OCI-LY1 (cell line): Measurements from ENCODE around the gene TUBGCP6.

Experiments used
- H2AFZ ChIP-seq: fragments of 200-600 bp; sonication (generic), shearing (Covaris generic); 2 replicates; pipeline ENCODE4 v1.6.0; 2014; ENCODE audit warnings: antibody characterized with exemption, mild to moderate bottlenecking, low read length
- H3F3A ChIP-seq: fragments of 200-600 bp; sonication (generic), shearing (Covaris generic); 2 replicates; pipeline ENCODE4 v1.6.0; 2014; ENCODE audit warnings: mild to moderate bottlenecking, antibody characterized with exemption, low read length, moderate library complexity; ENCODE audit not compliant: insufficient read depth
- H3K27ac ChIP-seq: fragments of 200-600 bp; sonication (generic); 2 replicates; pipeline ENCODE4 v1.5.1; 2014; ENCODE audit warnings: low read length, mixed run types, mild to moderate bottlenecking, low read depth; ENCODE audit not compliant: poor library complexity, severe bottlenecking
- H3K27me3 ChIP-seq: fragments of 200-600 bp; sonication (generic); 2 replicates; pipeline ENCODE4 v1.6.0; 2014; ENCODE audit warnings: antibody characterized with exemption, mild to moderate bottlenecking, low read length, moderate library complexity; ENCODE audit not compliant: insufficient read depth
- H3K36me3 ChIP-seq: fragments of 200-600 bp; sonication (generic); 2 replicates; pipeline ENCODE4 v1.6.1; 2014; ENCODE audit warnings: mild to moderate bottlenecking, antibody characterized with exemption, low read length, moderate library complexity, mixed read lengths; ENCODE audit not compliant: insufficient read depth
- H3K4me1 ChIP-seq: fragments of 200-600 bp; sonication (generic); 2 replicates; pipeline ENCODE4 v1.5.1; 2014; ENCODE audit warnings: mild to moderate bottlenecking, low read length, moderate library complexity; ENCODE audit not compliant: insufficient read depth, severe bottlenecking
- H3K4me2 ChIP-seq: fragments of 200-600 bp; sonication (generic), shearing (Covaris generic); 2 replicates; pipeline ENCODE4 v1.6.1; 2014; ENCODE audit warnings: low read length
- H3K4me3 ChIP-seq: fragments of 200-600 bp; sonication (generic); 2 replicates; pipeline ENCODE4 v1.5.1; 2014; ENCODE audit warnings: low read length, low read depth, mild to moderate bottlenecking, mixed read lengths; ENCODE audit not compliant: poor library complexity, severe bottlenecking
- H3K79me2 ChIP-seq: fragments of 200-600 bp; shearing (Covaris generic); 2 replicates; pipeline ENCODE4 v1.6.1; 2016; ENCODE audit warnings: mixed run types, low read length, mixed read lengths; ENCODE audit not compliant: insufficient read depth
- H3K9ac ChIP-seq: fragments of 200-600 bp; sonication (generic), shearing (Covaris generic); 2 replicates; pipeline ENCODE4 v1.6.1; 2014; ENCODE audit warnings: mild to moderate bottlenecking, low read length, mixed read lengths
- H3K9me2 ChIP-seq: fragments of 200-600 bp; sonication (generic), shearing (Covaris generic); 2 replicates; pipeline ENCODE4 v1.6.1; 2014; ENCODE audit warnings: low read depth, mild to moderate bottlenecking, low read length, mixed read lengths
- H3K9me3 ChIP-seq: fragments of 200-600 bp; shearing (Covaris generic); 2 replicates; pipeline ENCODE4 v1.6.1; 2014; ENCODE audit warnings: low read length, mixed read lengths
- H4K20me1 ChIP-seq: fragments of 200-600 bp; sonication (generic), shearing (Covaris generic); 2 replicates; pipeline ENCODE4 v1.6.0; 2016; ENCODE audit warnings: mild to moderate bottlenecking, low read length; ENCODE audit not compliant: insufficient read depth
- EZH2 ChIP-seq: fragments of 200-600 bp; sonication (generic), shearing (Covaris generic); IDR thresholded peaks from 2 replicates; pipeline ENCODE4 v1.8.0; 2017; ENCODE audit warnings: borderline replicate concordance, mixed run types, mild to moderate bottlenecking, antibody characterized with exemption, low read length, moderate library complexity, mixed read lengths
- TF ChIP-seq, protein P1 (sequence below): fragments of 200-600 bp; sonication (generic), shearing (Covaris generic); IDR thresholded peaks from 2 replicates; pipeline ENCODE4 v1.5.1; 2017; ENCODE audit warnings: mild to moderate bottlenecking, antibody characterized with exemption, low read length, moderate library complexity, mixed read lengths

TUBGCP6 gene

DNA sequence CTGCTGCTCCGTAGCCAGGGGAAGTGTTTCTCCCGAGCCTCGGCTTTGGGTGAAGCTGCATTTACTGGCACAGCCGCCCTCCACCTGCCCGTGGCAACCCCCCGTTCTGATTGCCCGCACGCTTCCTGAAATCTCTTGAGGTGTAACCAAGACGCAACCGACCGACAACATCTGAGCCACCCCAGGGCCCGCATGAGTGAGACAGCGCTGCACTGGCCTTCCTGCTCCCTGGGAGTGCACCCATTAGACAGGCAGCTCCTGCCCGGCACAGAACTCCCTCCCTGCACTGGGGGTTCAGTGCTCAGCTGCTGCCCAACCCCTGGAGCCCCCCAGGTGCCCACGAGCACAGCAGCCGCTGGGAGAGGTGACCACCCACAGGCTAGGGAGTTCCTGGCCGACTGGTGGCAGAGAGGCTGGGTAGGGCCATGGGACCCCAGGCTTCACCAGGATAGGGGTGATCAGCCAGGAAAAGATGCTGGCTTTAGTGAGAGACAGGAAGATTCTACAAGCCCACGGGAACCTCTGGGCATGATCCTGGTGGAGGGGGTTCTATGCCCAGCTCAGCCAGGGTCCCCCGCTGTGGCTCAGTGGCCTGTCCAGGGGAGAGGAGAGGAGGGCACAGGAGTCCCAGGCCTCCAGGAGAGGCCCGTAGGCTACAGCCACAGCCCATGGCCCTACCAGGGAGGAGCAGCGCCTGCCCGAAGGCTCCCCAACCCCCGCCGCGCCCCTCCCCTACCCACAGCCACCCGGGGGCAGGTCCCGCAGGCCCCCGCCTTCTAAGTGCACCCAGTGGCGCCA is 48.0 kb upstream of the TUBGCP6 start:
- no peak for TF ChIP-seq EZH2
- TF ChIP-seq, protein P1, sequence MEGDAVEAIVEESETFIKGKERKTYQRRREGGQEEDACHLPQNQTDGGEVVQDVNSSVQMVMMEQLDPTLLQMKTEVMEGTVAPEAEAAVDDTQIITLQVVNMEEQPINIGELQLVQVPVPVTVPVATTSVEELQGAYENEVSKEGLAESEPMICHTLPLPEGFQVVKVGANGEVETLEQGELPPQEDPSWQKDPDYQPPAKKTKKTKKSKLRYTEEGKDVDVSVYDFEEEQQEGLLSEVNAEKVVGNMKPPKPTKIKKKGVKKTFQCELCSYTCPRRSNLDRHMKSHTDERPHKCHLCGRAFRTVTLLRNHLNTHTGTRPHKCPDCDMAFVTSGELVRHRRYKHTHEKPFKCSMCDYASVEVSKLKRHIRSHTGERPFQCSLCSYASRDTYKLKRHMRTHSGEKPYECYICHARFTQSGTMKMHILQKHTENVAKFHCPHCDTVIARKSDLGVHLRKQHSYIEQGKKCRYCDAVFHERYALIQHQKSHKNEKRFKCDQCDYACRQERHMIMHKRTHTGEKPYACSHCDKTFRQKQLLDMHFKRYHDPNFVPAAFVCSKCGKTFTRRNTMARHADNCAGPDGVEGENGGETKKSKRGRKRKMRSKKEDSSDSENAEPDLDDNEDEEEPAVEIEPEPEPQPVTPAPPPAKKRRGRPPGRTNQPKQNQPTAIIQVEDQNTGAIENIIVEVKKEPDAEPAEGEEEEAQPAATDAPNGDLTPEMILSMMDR, result no peak
- Histone ChIP-seq H2AFZ (no peak overlapping the region), H3K27me3 (peaks cover 19% of the 10 kb centered on the region), H3K4me1 (peaks cover 19% of the 10 kb centered on the region), H3K27ac (no peak overlapping the region), H3K9me3 (no peaks in the 10 kb centered on the region), H3K4me3 (no peak overlapping the region), H3F3A (0 out of 2 replicates have a peak, but pooled peaks cover 3% of the 10 kb centered on the region), H3K4me2 (peak overlapping the region; percentile 34; the same call in 1 of the 2 replicates), H3K36me3 (no peaks in the 10 kb centered on the region), H4K20me1 (no peaks in the 10 kb centered on the region), H3K9ac (no peak overlapping the region), H3K9me2 (no peaks in the 10 kb centered on the region), H3K79me2 (no peaks in the 10 kb centered on the region)

DNA sequence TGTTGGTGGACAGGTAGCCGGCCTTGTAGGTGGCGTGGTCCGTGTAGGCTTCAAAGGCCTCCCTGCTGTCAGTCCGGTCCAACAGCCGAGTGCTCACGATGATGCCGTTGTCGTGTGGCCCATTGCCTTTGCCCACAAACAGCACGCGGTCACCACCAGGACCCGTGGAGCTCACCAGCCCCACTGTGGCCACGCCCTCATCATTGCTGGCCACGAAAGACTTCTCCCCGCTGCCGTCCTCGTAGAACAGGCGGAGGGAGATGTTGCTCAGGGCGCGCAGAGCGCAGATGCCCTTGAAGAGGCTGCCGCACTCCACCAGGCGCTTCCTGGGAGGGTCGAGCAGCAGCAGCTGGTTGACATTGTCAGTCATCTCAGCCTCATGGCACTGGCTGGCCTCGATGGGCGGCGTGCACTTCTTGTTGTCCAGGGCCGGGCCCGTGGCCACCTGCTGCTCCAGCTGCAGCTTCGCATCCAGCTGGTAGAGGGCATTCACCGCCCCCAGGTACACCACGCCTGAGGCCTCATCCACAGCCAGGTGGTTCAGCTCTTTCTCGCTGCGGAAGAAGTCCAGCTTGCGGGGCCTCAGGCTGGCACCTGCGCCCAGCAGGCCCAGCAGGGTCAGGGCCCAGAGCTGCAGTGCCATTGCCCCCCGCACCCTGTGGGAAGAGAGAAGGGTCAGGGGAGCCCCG is 45.3 kb upstream of the TUBGCP6 start:
- Histone ChIP-seq H3K9ac (no peak overlapping the region), H3F3A (no peaks in the 10 kb centered on the region), H3K9me2 (no peaks in the 10 kb centered on the region), H3K79me2 (no peaks in the 10 kb centered on the region), H3K27me3 (peaks cover 29% of the 10 kb centered on the region), H3K27ac (no peak overlapping the region), H3K36me3 (no peaks in the 10 kb centered on the region), H4K20me1 (no peaks in the 10 kb centered on the region), H3K4me3 (no peak overlapping the region), H2AFZ (no peak overlapping the region), H3K4me2 (no peak overlapping the region), H3K4me1 (peaks cover 19% of the 10 kb centered on the region), H3K9me3 (no peaks in the 10 kb centered on the region)
- TF ChIP-seq, protein P1, result no peak
- no peak for TF ChIP-seq EZH2

DNA sequence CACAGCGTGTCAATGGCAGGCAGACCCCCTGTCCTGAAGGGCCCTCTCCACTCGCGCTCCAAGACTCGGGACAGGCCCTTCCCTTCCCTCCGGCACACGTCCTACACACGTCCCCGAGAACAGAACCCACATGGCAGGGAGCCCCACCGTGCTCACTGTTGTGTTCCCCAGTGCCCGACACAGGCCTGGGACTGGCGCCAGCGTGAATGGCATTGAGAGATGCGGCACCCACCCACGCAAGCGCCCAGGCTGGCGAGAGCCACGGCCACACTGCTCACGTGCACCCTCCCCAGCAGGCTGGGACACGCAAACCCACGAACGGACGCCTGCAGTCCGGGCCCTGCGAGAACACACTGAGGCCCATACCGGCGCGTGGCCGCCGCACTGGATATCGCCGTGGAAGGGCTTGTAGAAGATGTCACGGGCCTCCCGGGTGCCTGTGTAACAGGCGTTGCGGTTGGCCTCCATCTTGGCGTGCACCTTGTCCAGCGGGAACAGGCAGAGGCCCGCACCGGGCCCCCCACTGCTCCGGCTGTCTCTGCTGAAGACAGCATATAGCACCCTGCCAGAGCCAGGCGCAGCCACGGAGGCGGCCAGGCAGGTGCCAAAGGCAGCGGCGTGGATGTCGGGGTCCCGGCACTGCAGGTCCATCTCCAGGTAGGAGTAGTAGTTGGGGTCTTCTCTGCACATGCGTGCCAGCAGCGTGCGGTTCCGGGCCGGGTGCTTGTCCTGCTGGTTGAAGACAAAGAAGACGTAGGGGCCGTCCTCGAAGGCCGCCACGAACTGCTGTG is 44.5 kb upstream of the TUBGCP6 start:
- Histone ChIP-seq H3K79me2 (no peaks in the 10 kb centered on the region), H4K20me1 (no peaks in the 10 kb centered on the region), H3K9me2 (no peaks in the 10 kb centered on the region), H3K4me3 (no peak overlapping the region), H3K27me3 (peaks cover 26% of the 10 kb centered on the region), H3K9ac (no peak overlapping the region), H3K27ac (no peak overlapping the region), H3K9me3 (no peaks in the 10 kb centered on the region), H2AFZ (no peak overlapping the region), H3K4me2 (no peak overlapping the region), H3K36me3 (no peaks in the 10 kb centered on the region), H3K4me1 (peaks cover 19% of the 10 kb centered on the region), H3F3A (no peaks in the 10 kb centered on the region)
- TF ChIP-seq, protein P1, result no peak
- TF ChIP-seq EZH2, result no peak
